Activated CD8-positive, alpha-beta memory T cell treated with anti-CD3 and anti-CD28 coated beads for 48 hours (primary cell): ENCODE data around the gene REC114.
"Not testable (repeated sequence)": the region's sequence is repeated elsewhere in the genome, so short reads cannot be mapped to it uniquely, and the experiment has no call there.

ENCODE experiments used
- DNase-seq, 3 experiments: peaks; one replicate each; pipeline ENCODE4 v3.0.0-alpha.2; 2020; ENCODE audit warnings: low read depth in 2 of 3, low spot score in 2 of 3

Gene REC114

GRCh38 chr15:73455876-73456275 is 12.9 kb downstream of the REC114 start:
- no peak for DNase-seq

GRCh38 chr15:73457334-73457733 is 14.4 kb downstream of the REC114 start:
- no peak for DNase-seq

- no peak for DNase-seq
Measured at GRCh38 chr15:73460662-73461061, 17.7 kb downstream of the REC114 start.

GRCh38 chr15:73464602-73465001 is 21.6 kb downstream of the REC114 start:
- DNase-seq: no peak

- no peak for DNase-seq
Measured at GRCh38 chr15:73467758-73468157, 24.8 kb downstream of the REC114 start.

- no peak for DNase-seq
Measured at GRCh38 chr15:73474785-73475184, 31.8 kb downstream of the REC114 start.

- DNase-seq: no peak
Measured at GRCh38 chr15:73476704-73477216, 33.8 kb downstream of the REC114 start.

- DNase-seq: no peak
Measured at GRCh38 chr15:73480050-73480449, 37.1 kb downstream of the REC114 start.

- DNase-seq: no peak
Measured at GRCh38 chr15:73482166-73482565, 39.2 kb downstream of the REC114 start.

GRCh38 chr15:73483053-73483452 is 40.1 kb downstream of the REC114 start:
- no peak for DNase-seq

- no peak for DNase-seq
Measured at GRCh38 chr15:73485372-73485771, 42.4 kb downstream of the REC114 start.

- DNase-seq: not testable (repeated sequence)
Measured at GRCh38 chr15:73485885-73486284, 42.9 kb downstream of the REC114 start.

- no peak for DNase-seq
Measured at GRCh38 chr15:73488698-73489097, 45.7 kb downstream of the REC114 start.

- DNase-seq: no peak
Measured at GRCh38 chr15:73493922-73494321, 51.0 kb downstream of the REC114 start.

- DNase-seq: no peak
Measured at GRCh38 chr15:73495181-73495580, 52.2 kb downstream of the REC114 start.

- DNase-seq: no peak
Measured at GRCh38 chr15:73500696-73501095, 57.7 kb downstream of the REC114 start.

GRCh38 chr15:73504885-73505284 is 61.9 kb downstream of the REC114 start:
- DNase-seq: no peak

- no peak for DNase-seq
Measured at GRCh38 chr15:73515527-73515926, 72.6 kb downstream of the REC114 start.

GRCh38 chr15:73517566-73517965 is 74.6 kb downstream of the REC114 start:
- DNase-seq: no peak

GRCh38 chr15:73518180-73518862 is 75.4 kb downstream of the REC114 start:
- no peak for DNase-seq

GRCh38 chr15:73518876-73519733 is 76.1 kb downstream of the REC114 start:
- no peak for DNase-seq

- DNase-seq: no peak
Measured at GRCh38 chr15:73522011-73522410, 79.0 kb downstream of the REC114 start.
